H1 (cell line): Measurements from ENCODE around the gene MVP. TPM values are rescaled to one million over a fixed set of nuclear protein-coding genes. Genes with fewer than 3 reads are reported as not detected.

Source experiments
- BACH1 ChIP-seq: IDR thresholded peaks from 2 replicates; pipeline ENCODE4 v1.6.1; 2012; ENCODE audit warnings: low read length, improper control_type of control experiment
- CHD7 ChIP-seq: fragments of 300-600 bp; sonication (generic); IDR thresholded peaks from 2 replicates; pipeline ENCODE4 v1.7.1; 2012; ENCODE audit warnings: low read length, moderate library complexity, mild to moderate bottlenecking, inconsistent platforms; ENCODE audit not compliant: insufficient replicate concordance
- EGR1 ChIP-seq: IDR thresholded peaks from 2 replicates; pipeline ENCODE4 v1.6.1; 2011; ENCODE audit warnings: low read depth, low read length, borderline replicate concordance
- KDM5A ChIP-seq: fragments of 200-600 bp; IDR thresholded peaks from 2 replicates; pipeline ENCODE4 v1.7.1; 2012; ENCODE audit warnings: mild to moderate bottlenecking, low read length, inconsistent platforms, mixed read lengths
- NRF1 ChIP-seq: IDR thresholded peaks from 2 replicates; pipeline ENCODE4 v1.6.1; 2011; ENCODE audit warnings: mild to moderate bottlenecking, low read depth, low read length, improper control_type of control experiment
- POLR2A ChIP-seq, 2 experiments: IDR thresholded peaks; 1 replicate in 1 of 2; 2 replicates in 1 of 2; pipeline ENCODE4 v1.6.1; 2011; ENCODE audit warnings: low read depth in 2 of 2, low read length in 2 of 2, mild to moderate bottlenecking in 2 of 2; ENCODE audit errors: control extremely low read depth in 1 of 2
- RNF2 ChIP-seq: fragments of 200-900, 300-1000 bp; sonication (generic); IDR thresholded peaks from 2 replicates; pipeline ENCODE4 v1.7.1; 2016; ENCODE audit warnings: borderline replicate concordance, low read depth, mild to moderate bottlenecking, antibody characterized with exemption, low read length; ENCODE audit not compliant: poor library complexity, severe bottlenecking; ENCODE audit errors: missing control alignments
- SUZ12 ChIP-seq: fragments of 200-600 bp; sonication (generic); IDR thresholded peaks from 2 replicates; pipeline ENCODE4 v1.6.1; 2012; ENCODE audit warnings: mild to moderate bottlenecking, inconsistent platforms, low read length, moderate library complexity, mixed read lengths
- YY1 ChIP-seq: IDR thresholded peaks from 2 replicates; pipeline ENCODE4 v1.6.1; 2011; ENCODE audit warnings: low read depth, mild to moderate bottlenecking, low read length
- ZNF274 ChIP-seq: IDR thresholded peaks from 2 replicates; pipeline ENCODE4 v1.7.0; 2012; ENCODE audit warnings: low read length, borderline replicate concordance; ENCODE audit errors: extremely low read depth
- polyA plus RNA-seq, 7 experiments: library from polyadenylated mRNA; depleted of rRNA in 3 of 7; stranded (reverse) in 5 of 7; unstranded in 2 of 7; fragments of >200 nt in 5 of 7; fragments of 200-250 nt in 2 of 7; gene quantifications; 1 replicate in 5 of 7; 2 replicates in 1 of 7; 4 replicates in 1 of 7; pipeline versions ENCODE4 v1.2.1 to v1.2.3, GENCODE V29; 2011 to 2013; ENCODE audit warnings: missing spikeins in 2 of 7, mixed read lengths in 2 of 7
- total RNA-seq: library from RNA; stranded (reverse); fragmentation: NEBNext Ultra II Directional; extraction: Animal tissue kit (Norgen Biotek cat#: 25700); gene quantifications from 2 replicates; pipeline ENCODE4 v1.2.1, GENCODE V29; 2021

The MVP gene
- total and polyA plus RNA-seq, 2 of the 8 experiments (the other 6 are each of a cell fraction or from before 2014, with no cell fraction given): 1.9 TPM

- TF ChIP-seq CHD7 (no peak), KDM5A (peak; percentile 90), SUZ12 (no peak), YY1 (peak; percentile 95), BACH1 (peak; percentile 33; the same call in 1 of the 2 replicates), RNF2 (no peak), NRF1 (peak; percentile 40; the same call in 1 of the 2 replicates), POLR2A (IDR thresholded peaks at IDR 0.05; ENCODE audit: control extremely low read depth in 1 of 2, low read depth in 2 of 2, low read length in 2 of 2) (peak in 1 of 2 experiments; percentile 76; a peak in 2 of 3 replicates), ZNF274 (no peak), EGR1 (no peak; the same call in 1 of the 2 replicates)
Observed at GRCh38 chr16:29805232-29806098, 14.8 kb upstream of the MVP start (continued).
